Type B pancreatic cell (in vitro differentiated cells): ENCODE results near the gene MYOCD. TPM values are rescaled to one million over a fixed set of nuclear protein-coding genes. Genes with fewer than 3 reads are reported as not detected.

Source experiments
- DNase-seq: peaks from one replicate; pipeline ENCODE4 v3.0.0; 2021; ENCODE audit warnings: mixed read lengths; ENCODE audit not compliant: unreplicated experiment; ENCODE audit errors: extremely low spot score
- H3K27ac Mint-ChIP-seq: 2 replicates; pipeline ENCODE4 v1.8.0; 2021; ENCODE audit warnings: mild to moderate bottlenecking, mixed read lengths
- H3K27me3 Mint-ChIP-seq: 2 replicates; pipeline ENCODE4 v1.8.0; 2021; ENCODE audit warnings: mixed read lengths
- H3K36me3 Mint-ChIP-seq: 2 replicates; pipeline ENCODE4 v1.8.0; 2021; ENCODE audit warnings: mixed read lengths
- H3K4me1 Mint-ChIP-seq: one replicate; pipeline ENCODE4 v1.8.0; 2021; ENCODE audit warnings: mixed read lengths; ENCODE audit not compliant: unreplicated experiment
- H3K4me3 Mint-ChIP-seq: 2 replicates; pipeline ENCODE4 v1.8.0; 2021; ENCODE audit warnings: mild to moderate bottlenecking, mixed read lengths
- H3K9me3 Mint-ChIP-seq: 2 replicates; pipeline ENCODE4 v1.8.0; 2021; ENCODE audit warnings: mixed read lengths
- CTCF ChIP-seq: fragments of 200-600 bp; sonication (generic); conservative IDR thresholded peaks from 2 replicates; pipeline ENCODE4 v1.5.0; 2021; ENCODE audit warnings: antibody characterized with exemption, mild to moderate bottlenecking
- total RNA-seq: library from RNA; stranded (reverse); gene quantifications from 2 replicates; pipeline ENCODE4 v1.2.1, GENCODE V29; 2021; ENCODE audit warnings: low replicate concordance

MYOCD gene
- total RNA-seq, 1 donor from 2014 or later: 0.31 TPM

GRCh38 chr17:12712415-12712814 is 46.7 kb downstream of the MYOCD start:
- H3K4me3 Mint-ChIP-seq: no peak overlapping the region
- H3K4me1 Mint-ChIP-seq: peaks cover 11% of the 10 kb centered on the region
- H3K36me3 Mint-ChIP-seq: no peaks in the 10 kb centered on the region
- no peaks in the 10 kb centered on the region for H3K9me3 Mint-ChIP-seq
- TF ChIP-seq CTCF: no peak
- H3K27me3 Mint-ChIP-seq: no peaks in the 10 kb centered on the region
- no peak overlapping the region for H3K27ac Mint-ChIP-seq
- DNase-seq: no peak

- no peak for TF ChIP-seq CTCF
- DNase-seq: no peak
- no peaks in the 10 kb centered on the region for H3K36me3 Mint-ChIP-seq
- no peak overlapping the region for H3K27ac Mint-ChIP-seq
- H3K27me3 Mint-ChIP-seq: no peaks in the 10 kb centered on the region
- H3K9me3 Mint-ChIP-seq: no peaks in the 10 kb centered on the region
- H3K4me3 Mint-ChIP-seq: no peak overlapping the region
- H3K4me1 Mint-ChIP-seq: peaks cover 12% of the 10 kb centered on the region
These were observed 47.3 kb downstream of the MYOCD start for GRCh38 chr17:12712941-12713340.

GRCh38 chr17:12719948-12720347 is 54.3 kb downstream of the MYOCD start:
- Mint-ChIP-seq H3K4me1 (peaks cover 11% of the 10 kb centered on the region), H3K27me3 (no peaks in the 10 kb centered on the region), H3K4me3 (no peak overlapping the region), H3K27ac (no peak overlapping the region), H3K9me3 (no peaks in the 10 kb centered on the region), H3K36me3 (no peaks in the 10 kb centered on the region)
- no peak for TF ChIP-seq CTCF
- no peak for DNase-seq

- no peaks in the 10 kb centered on the region for H3K9me3 Mint-ChIP-seq
These were observed 55.9 kb downstream of the MYOCD start for GRCh38 chr17:12721581-12721980.

GRCh38 chr17:12722282-12722681 is 56.6 kb downstream of the MYOCD start:
- no peak for TF ChIP-seq CTCF
- no peak overlapping the region for H3K27ac Mint-ChIP-seq
- H3K27me3 Mint-ChIP-seq: no peaks in the 10 kb centered on the region
- no peak for DNase-seq
- no peak overlapping the region for H3K4me3 Mint-ChIP-seq
- H3K4me1 Mint-ChIP-seq: peaks cover 12% of the 10 kb centered on the region
- H3K36me3 Mint-ChIP-seq: no peaks in the 10 kb centered on the region
- no peaks in the 10 kb centered on the region for H3K9me3 Mint-ChIP-seq

More at GRCh38 chr17:12721581-12721980, 55.9 kb downstream of the MYOCD start:
- no peak overlapping the region for H3K4me3 Mint-ChIP-seq
- no peak for TF ChIP-seq CTCF
- peaks cover 11% of the 10 kb centered on the region for H3K4me1 Mint-ChIP-seq
- no peaks in the 10 kb centered on the region for H3K36me3 Mint-ChIP-seq
- no peak overlapping the region for H3K27ac Mint-ChIP-seq
- no peak for DNase-seq
- no peaks in the 10 kb centered on the region for H3K27me3 Mint-ChIP-seq

GRCh38 chr17:12726131-12726530 is 60.4 kb downstream of the MYOCD start:
- H3K4me3 Mint-ChIP-seq: no peak overlapping the region
- no peaks in the 10 kb centered on the region for H3K36me3 Mint-ChIP-seq
- no peak for DNase-seq
- no peaks in the 10 kb centered on the region for H3K9me3 Mint-ChIP-seq
- TF ChIP-seq CTCF: no peak
- no peaks in the 10 kb centered on the region for H3K27me3 Mint-ChIP-seq
- H3K27ac Mint-ChIP-seq: no peak overlapping the region
- peaks cover 20% of the 10 kb centered on the region for H3K4me1 Mint-ChIP-seq
